GM18867 (cell line): ENCODE data around the gene SOWAHB.

Source experiments
- ATAC-seq: cut with Tn5 transposase; IDR thresholded peaks from one replicate; pipeline ENCODE4 v1.9.1; 2021; ENCODE audit warnings: mild to moderate bottlenecking, moderate library complexity; ENCODE audit not compliant: unreplicated experiment

The SOWAHB gene

DNA sequence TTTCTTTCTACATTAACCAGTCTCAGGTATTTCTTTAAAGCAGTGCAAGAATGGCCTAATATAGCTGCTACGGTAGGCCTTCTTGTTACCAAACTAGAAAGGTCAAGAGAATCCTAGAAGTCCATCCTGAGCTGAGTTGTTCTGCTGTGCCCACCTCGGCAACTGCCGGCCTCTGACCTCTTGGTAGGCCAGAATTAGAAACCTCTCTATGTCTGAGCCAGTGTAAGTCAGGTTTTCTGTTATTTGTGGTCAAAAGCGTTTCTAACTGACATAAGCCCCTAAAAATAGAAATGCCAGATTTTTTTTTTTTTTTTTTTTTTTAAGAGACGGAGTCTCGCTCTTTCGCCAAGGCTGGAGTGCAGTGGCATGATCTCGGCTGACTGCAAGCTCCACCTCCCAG lies 43.1 kb downstream of the SOWAHB start:
- no peak for ATAC-seq

- no peak for ATAC-seq
Measured at GRCh38 chr4:76851375-76851774, 46.6 kb downstream of the SOWAHB start.

GRCh38 chr4:76850010-76850441 lies 47.9 kb downstream of the SOWAHB start:
- ATAC-seq = no peak
